ENCODE measurements around the gene CORO6. TPM values are rescaled to one million over a fixed set of nuclear protein-coding genes. Genes with fewer than 3 reads are reported as not detected.

CORO6 gene
- total RNA-seq, 1 donor = 20.3 TPM

DNA sequence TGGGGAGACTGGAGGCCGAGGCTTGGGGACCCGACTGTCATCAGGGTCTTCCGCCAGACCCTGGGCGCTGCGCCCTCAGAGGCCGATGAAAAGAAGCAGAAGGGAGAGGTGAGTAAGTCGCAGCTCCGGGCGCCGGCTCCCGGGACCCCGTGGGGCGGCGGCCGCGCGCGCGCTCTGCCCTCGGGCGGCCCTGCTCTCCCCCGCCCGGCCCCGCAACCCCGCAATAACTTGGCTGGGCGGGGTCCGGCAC lies 55.5 kb downstream of the CORO6 start:
- H2AFZ ChIP-seq (ENCODE audit: low read length) = peak overlapping the region; percentile 61
- no peaks in the 10 kb centered on the region for H3K27me3 ChIP-seq (ENCODE audit: insufficient read depth, low read length)
- DNase-seq (ENCODE audit: insufficient read length, low spot score, missing footprints) = no peak
- H3K9me3 ChIP-seq (ENCODE audit: low read depth, low read length) = no peaks in the 10 kb centered on the region
- H3K4me1 ChIP-seq (ENCODE audit: insufficient read depth, low read length) = peaks cover 21% of the 10 kb centered on the region
- TF ChIP-seq, protein P1, sequence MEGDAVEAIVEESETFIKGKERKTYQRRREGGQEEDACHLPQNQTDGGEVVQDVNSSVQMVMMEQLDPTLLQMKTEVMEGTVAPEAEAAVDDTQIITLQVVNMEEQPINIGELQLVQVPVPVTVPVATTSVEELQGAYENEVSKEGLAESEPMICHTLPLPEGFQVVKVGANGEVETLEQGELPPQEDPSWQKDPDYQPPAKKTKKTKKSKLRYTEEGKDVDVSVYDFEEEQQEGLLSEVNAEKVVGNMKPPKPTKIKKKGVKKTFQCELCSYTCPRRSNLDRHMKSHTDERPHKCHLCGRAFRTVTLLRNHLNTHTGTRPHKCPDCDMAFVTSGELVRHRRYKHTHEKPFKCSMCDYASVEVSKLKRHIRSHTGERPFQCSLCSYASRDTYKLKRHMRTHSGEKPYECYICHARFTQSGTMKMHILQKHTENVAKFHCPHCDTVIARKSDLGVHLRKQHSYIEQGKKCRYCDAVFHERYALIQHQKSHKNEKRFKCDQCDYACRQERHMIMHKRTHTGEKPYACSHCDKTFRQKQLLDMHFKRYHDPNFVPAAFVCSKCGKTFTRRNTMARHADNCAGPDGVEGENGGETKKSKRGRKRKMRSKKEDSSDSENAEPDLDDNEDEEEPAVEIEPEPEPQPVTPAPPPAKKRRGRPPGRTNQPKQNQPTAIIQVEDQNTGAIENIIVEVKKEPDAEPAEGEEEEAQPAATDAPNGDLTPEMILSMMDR (IDR thresholded peaks at IDR 0.05; ENCODE audit: extremely low read depth, low read depth, low read length) = no peak
- no peak overlapping the region for H3K27ac ChIP-seq (ENCODE audit: low read depth, low read length)
- no peaks in the 10 kb centered on the region for H4K20me1 ChIP-seq (ENCODE audit: insufficient read depth, low read length)
- peaks cover 12% of the 10 kb centered on the region for H3K36me3 ChIP-seq (ENCODE audit: insufficient read depth, low read length)
- peak overlapping the region; percentile 90 for H3K4me2 ChIP-seq (ENCODE audit: insufficient read depth, low read length)
- H3K79me2 ChIP-seq (ENCODE audit: insufficient read depth, low read length) = peaks cover 2% of the 10 kb centered on the region
- H3K4me3 ChIP-seq (ENCODE audit: insufficient read depth, low read length) = peak overlapping the region; percentile 80

- DNase-seq (ENCODE audit: insufficient read length, low spot score, missing footprints) = peak; percentile 99
Observed at GRCh38 chr17:29566473-29567303, 56.0 kb downstream of the CORO6 start, which contains the start of gene ABHD15. ABHD15 (minus strand) TSS chr17:29567037; CDS start chr17:29566966, 71 bp downstream.

GRCh38 chr17:29565643-29566472 lies 56.9 kb downstream of the CORO6 start:
- Histone ChIP-seq H4K20me1 (ENCODE audit: insufficient read depth, low read length) (peaks cover 5% of the 10 kb centered on the region), H3K27me3 (ENCODE audit: insufficient read depth, low read length) (no peaks in the 10 kb centered on the region), H3K79me2 (ENCODE audit: insufficient read depth, low read length) (peaks cover 2% of the 10 kb centered on the region), H3K9me3 (ENCODE audit: low read depth, low read length) (no peaks in the 10 kb centered on the region), H3K4me2 (ENCODE audit: insufficient read depth, low read length) (peak overlapping the region; percentile 77), H2AFZ (ENCODE audit: low read length) (peak overlapping the region; percentile 78), H3K4me3 (ENCODE audit: insufficient read depth, low read length) (peak overlapping the region; percentile 72), H3K36me3 (ENCODE audit: insufficient read depth, low read length) (peaks cover 10% of the 10 kb centered on the region), H3K4me1 (ENCODE audit: insufficient read depth, low read length) (peaks cover 17% of the 10 kb centered on the region), H3K27ac (ENCODE audit: low read depth, low read length) (no peak overlapping the region)
- peak; percentile 89 for DNase-seq (ENCODE audit: insufficient read length, low spot score, missing footprints)
- TF ChIP-seq, protein P1 (IDR thresholded peaks at IDR 0.05; ENCODE audit: extremely low read depth, low read depth, low read length) = peak; percentile 7

More at GRCh38 chr17:29566473-29567303, 56.0 kb downstream of the CORO6 start, which contains the start of gene ABHD15:
- Histone ChIP-seq H3K4me1 (ENCODE audit: insufficient read depth, low read length) (peaks cover 17% of the 10 kb centered on the region), H3K27ac (ENCODE audit: low read depth, low read length) (no peak within 1 kb of the TSS), H4K20me1 (ENCODE audit: insufficient read depth, low read length) (no peaks in the 10 kb centered on the region), H3K36me3 (ENCODE audit: insufficient read depth, low read length) (peaks cover 12% of the 10 kb centered on the region), H3K4me2 (ENCODE audit: insufficient read depth, low read length) (peak within 1 kb of the TSS; percentile 90), H3K4me3 (ENCODE audit: insufficient read depth, low read length) (peak within 1 kb of the TSS; percentile 80), H3K79me2 (ENCODE audit: insufficient read depth, low read length) (peaks cover 2% of the 10 kb centered on the region), H3K27me3 (ENCODE audit: insufficient read depth, low read length) (no peaks in the 10 kb centered on the region), H3K9me3 (ENCODE audit: low read depth, low read length) (no peaks in the 10 kb centered on the region), H2AFZ (ENCODE audit: low read length) (peak within 1 kb of the TSS; percentile 78)
- TF ChIP-seq, protein P1 (IDR thresholded peaks at IDR 0.05; ENCODE audit: extremely low read depth, low read depth, low read length) = no peak

Small RNAs within 50 kb of the gene (small RNA-seq; reads per million reads assigned to genes)
- not detected for gene RNU6-920P

Other genes starting within 250 kb of the CORO6 start
- 53.6 and 68.4 TPM in 2 replicates for gene TAOK1, start 232.5 kb downstream of the CORO6 start, total RNA-seq
- gene ABHD15, start 55.9 kb downstream of the CORO6 start, total RNA-seq = 8.8 and 9.4 TPM in 2 replicates
- gene TP53I13, start 54.2 kb downstream of the CORO6 start, total RNA-seq = 57.2 and 57.5 TPM in 2 replicates
- 31.8 and 34.4 TPM in 2 replicates for gene GIT1, start 33.3 kb downstream of the CORO6 start, total RNA-seq
- 13.0 and 18.5 TPM in 2 replicates for gene ANKRD13B, start 29.8 kb downstream of the CORO6 start, total RNA-seq

All from osteoblast (primary cell).